GM18861 (cell line): ENCODE data around the gene PLEKHG2.

Experiments used
- ATAC-seq: cut with Tn5 transposase; IDR thresholded peaks from one replicate; pipeline ENCODE4 v1.9.1; 2021; ENCODE audit not compliant: unreplicated experiment

Gene PLEKHG2

GRCh38 chr19:39420769-39421168 lies 8.3 kb downstream of the PLEKHG2 start:
- no peak for ATAC-seq

GRCh38 chr19:39422020-39422419 lies 9.6 kb downstream of the PLEKHG2 start:
- ATAC-seq = no peak

- ATAC-seq = no peak
These were observed 11.0 kb downstream of the PLEKHG2 start for GRCh38 chr19:39423258-39424086.

GRCh38 chr19:39424934-39425333 lies 12.5 kb downstream of the PLEKHG2 start:
- ATAC-seq = no peak

GRCh38 chr19:39425744-39426143 lies 13.3 kb downstream of the PLEKHG2 start:
- no peak for ATAC-seq

- ATAC-seq = no peak
These were observed 13.7 kb downstream of the PLEKHG2 start for GRCh38 chr19:39426170-39426569.

- no peak for ATAC-seq
These were observed 15.2 kb downstream of the PLEKHG2 start for GRCh38 chr19:39427707-39428106.

GRCh38 chr19:39428283-39429112 lies 16.0 kb downstream of the PLEKHG2 start:
- ATAC-seq = no peak

GRCh38 chr19:39430675-39431593 lies 18.5 kb downstream of the PLEKHG2 start:
- ATAC-seq = peak; percentile 59

- no peak for ATAC-seq
These were observed 20.2 kb downstream of the PLEKHG2 start for GRCh38 chr19:39432677-39433025.

GRCh38 chr19:39433480-39434079 lies 21.1 kb downstream of the PLEKHG2 start:
- no peak for ATAC-seq

- ATAC-seq = no peak
These were observed 21.9 kb downstream of the PLEKHG2 start for GRCh38 chr19:39434123-39435076.

GRCh38 chr19:39435499-39436349 lies 23.3 kb downstream of the PLEKHG2 start, which contains the start of gene RPS16:
Gene RPS16 (minus strand): TSS chr19:39435949. CDS start chr19:39435895, 54 bp downstream.
- peak; percentile 62 for ATAC-seq

- no peak for ATAC-seq
These were observed 23.9 kb downstream of the PLEKHG2 start for GRCh38 chr19:39436350-39436716.

- ATAC-seq = no peak
These were observed 25.9 kb downstream of the PLEKHG2 start for GRCh38 chr19:39438270-39438934.

GRCh38 chr19:39444598-39445195 lies 32.2 kb downstream of the PLEKHG2 start:
- ATAC-seq = no peak
